Gastroesophageal sphincter (tissue), 3 donors: ENCODE results near the gene SLC35G6.

Experiments
- CTCF ChIP-seq, 4 experiments: fragments of 200-600 bp in 2 of 4; fragments of 450-650 bp in 2 of 4; sonication (generic) in 1 of 4; IDR thresholded peaks; one replicate each; pipeline ENCODE4 v1.5.1; 2017 to 2019; ENCODE audit warnings: antibody characterized with exemption in 4 of 4, mild to moderate bottlenecking in 2 of 4, moderate library complexity in 2 of 4
- EP300 ChIP-seq: sonication (generic); formaldehyde crosslinking; IDR thresholded peaks from one replicate; pipeline ENCODE4 v1.6.1; 2017; ENCODE audit warnings: antibody characterized with exemption, mild to moderate bottlenecking
- POLR2A ChIP-seq, 2 donors: fragments of 450-650 bp; IDR thresholded peaks; one replicate each; pipeline ENCODE4 v1.6.1; 2017; ENCODE audit warnings: antibody characterized with exemption in 2 of 2, mild to moderate bottlenecking in 2 of 2, moderate library complexity in 1 of 2
- POLR2AphosphoS5 ChIP-seq: sonication (generic); formaldehyde crosslinking; IDR thresholded peaks from one replicate; pipeline ENCODE4 v1.6.1; 2017; ENCODE audit warnings: antibody characterized with exemption

GRCh38 chr17:7496470-7497183 lies 15.4 kb downstream of the SLC35G6 start:
- TF ChIP-seq CTCF (IDR thresholded peaks at IDR 0.05) (no peak), POLR2A (IDR thresholded peaks at IDR 0.05) (no peak), EP300 (no peak), POLR2AphosphoS5 (no peak)
